Lower leg skin (tissue), 3 donors: Measurements from ENCODE around the gene PARG.
"Not testable (repeated sequence)": the region's sequence is repeated elsewhere in the genome, so short reads cannot be mapped to it uniquely, and the experiment has no call there.

Experiments
- CTCF ChIP-seq, 3 donors: fragments of 450-650 bp; IDR thresholded peaks; one replicate each; pipeline ENCODE4 v1.5.1; 2016; ENCODE audit warnings: antibody characterized with exemption in 3 of 3, mild to moderate bottlenecking in 3 of 3, moderate library complexity in 2 of 3
- POLR2A ChIP-seq, 2 donors: fragments of 450-650 bp; IDR thresholded peaks; one replicate each; pipeline ENCODE4 v1.6.1; 2016 to 2017; ENCODE audit warnings: antibody characterized with exemption in 2 of 2, mild to moderate bottlenecking in 1 of 2, moderate library complexity in 1 of 2

- not testable (repeated sequence) for TF ChIP-seq CTCF, POLR2A (IDR thresholded peaks at IDR 0.05)
Observed at GRCh38 chr10:49917927-49918326, 23.9 kb downstream of the PARG start.
